WERI-Rb-1 (cell line): Measurements from ENCODE around the gene GTF3C1.

ENCODE experiments used
- DNase-seq: peaks from one replicate; pipeline ENCODE4 v3.0.0-alpha.2; 2020
- H3K27ac ChIP-seq: fragments of 250-450 bp; sonication (Bioruptor Pico); 2 replicates; pipeline ENCODE4 v1.5.1; 2020; ENCODE audit warnings: mild to moderate bottlenecking, moderate library complexity
- H3K27me3 ChIP-seq: fragments of 250-450 bp; sonication (Bioruptor Pico); 2 replicates; pipeline ENCODE4 v1.5.1; 2021; ENCODE audit warnings: mild to moderate bottlenecking, low read depth, moderate library complexity; ENCODE audit not compliant: insufficient read depth, severe bottlenecking
- H3K36me3 ChIP-seq: fragments of 250-450 bp; sonication (Bioruptor Pico); 2 replicates; pipeline ENCODE4 v1.5.1; 2020; ENCODE audit warnings: mild to moderate bottlenecking, moderate library complexity
- H3K4me3 ChIP-seq: 2 replicates; pipeline ENCODE4 v1.5.1; 2011; ENCODE audit warnings: low read depth, mild to moderate bottlenecking, control low read depth, low read length
- H3K9me3 ChIP-seq: fragments of 250-450 bp; sonication (Bioruptor Pico); 2 replicates; pipeline ENCODE4 v1.5.1; 2021; ENCODE audit warnings: mild to moderate bottlenecking, moderate library complexity; ENCODE audit not compliant: severe bottlenecking
- CTCF ChIP-seq: IDR thresholded peaks from 2 replicates; pipeline ENCODE4 v1.5.1; 2011; ENCODE audit warnings: low read depth, mild to moderate bottlenecking, control low read depth, inconsistent platforms, low read length

The GTF3C1 gene

GRCh38 chr16:27518226-27518625, 31.5 kb downstream of the GTF3C1 start:
- Histone ChIP-seq H3K4me3 (no peak overlapping the region), H3K36me3 (peaks cover 66% of the 10 kb centered on the region), H3K27ac (no peak overlapping the region), H3K27me3 (no peaks in the 10 kb centered on the region), H3K9me3 (no peaks in the 10 kb centered on the region)
- no peak for TF ChIP-seq CTCF
- DNase-seq, result no peak

- Histone ChIP-seq H3K9me3 (no peaks in the 10 kb centered on the region), H3K36me3 (peaks cover 65% of the 10 kb centered on the region), H3K27ac (no peak overlapping the region), H3K27me3 (no peaks in the 10 kb centered on the region), H3K4me3 (no peak overlapping the region)
- TF ChIP-seq CTCF, result no peak
- no peak for DNase-seq
Measured at GRCh38 chr16:27517664-27518063, 32.0 kb downstream of the GTF3C1 start.

- peaks cover 70% of the 10 kb centered on the region for H3K36me3 ChIP-seq
- H3K4me3 ChIP-seq, result no peak overlapping the region
- H3K27ac ChIP-seq, result no peak overlapping the region
- H3K27me3 ChIP-seq, result no peaks in the 10 kb centered on the region
- DNase-seq, result no peak
- TF ChIP-seq CTCF, result no peak
- no peaks in the 10 kb centered on the region for H3K9me3 ChIP-seq
Measured at GRCh38 chr16:27516365-27516764, 33.3 kb downstream of the GTF3C1 start.

GRCh38 chr16:27515874-27516353, 33.8 kb downstream of the GTF3C1 start:
- peaks cover 75% of the 10 kb centered on the region for H3K36me3 ChIP-seq

GRCh38 chr16:27514806-27515205, 34.9 kb downstream of the GTF3C1 start:
- peaks cover 79% of the 10 kb centered on the region for H3K36me3 ChIP-seq
- H3K27me3 ChIP-seq, result no peaks in the 10 kb centered on the region
- H3K9me3 ChIP-seq, result no peaks in the 10 kb centered on the region
- H3K27ac ChIP-seq, result no peak overlapping the region
- no peak for DNase-seq
- TF ChIP-seq CTCF, result no peak
- no peak overlapping the region for H3K4me3 ChIP-seq

More at GRCh38 chr16:27515874-27516353, 33.8 kb downstream of the GTF3C1 start:
- H3K9me3 ChIP-seq, result no peaks in the 10 kb centered on the region
- TF ChIP-seq CTCF, result peak; percentile 83
- H3K27me3 ChIP-seq, result no peaks in the 10 kb centered on the region
- H3K4me3 ChIP-seq, result no peak overlapping the region
- no peak overlapping the region for H3K27ac ChIP-seq
- peak; percentile 56 for DNase-seq
